Stomach (tissue), 9 donors: ENCODE measurements around the gene NTM. TPM values are rescaled to one million over a fixed set of nuclear protein-coding genes. Genes with fewer than 3 reads are reported as not detected.
A peak's percentile ranks its signal among the peaks of the same experiment; 100 is the strongest.

Experiments used
- DNase-seq, 2 donors: peaks; one replicate each; pipeline versions ENCODE4 v3.0.0 to v3.0.0-alpha.2; 2013 to 2019
- H3K27ac ChIP-seq, 5 donors: fragments of 200-600 bp in 4 of 5; sonication (generic) in 4 of 5; one replicate each; pipeline ENCODE4 v1.5.1; 2013 to 2019; ENCODE audit warnings: mild to moderate bottlenecking in 1 of 5, moderate library complexity in 1 of 5
- H3K27me3 ChIP-seq, 3 donors: fragments of 200-600 bp; sonication (generic); one replicate each; pipeline ENCODE4 v1.5.1; 2017 to 2019; ENCODE audit warnings: mixed run types in 1 of 3
- H3K36me3 ChIP-seq, 4 donors: fragments of 200-600 bp; sonication (generic); 1 replicate in 3 of 4; 2 replicates in 1 of 4; pipeline ENCODE4 v1.5.1; 2016 to 2019
- H3K4me1 ChIP-seq, 4 donors: fragments of 200-600 bp; sonication (generic); one replicate each; pipeline ENCODE4 v1.5.1; 2016 to 2019
- H3K4me3 ChIP-seq, 4 donors: fragments of 200-600 bp; sonication (generic) in 3 of 4; one replicate each; pipeline ENCODE4 v1.5.1; 2016 to 2019; ENCODE audit warnings: mild to moderate bottlenecking in 1 of 4
- H3K9me3 ChIP-seq, 4 donors: fragments of 200-600 bp; sonication (generic); one replicate each; pipeline ENCODE4 v1.5.1; 2016 to 2019
- EP300 ChIP-seq: sonication (generic); formaldehyde crosslinking; IDR thresholded peaks from one replicate; pipeline ENCODE4 v1.6.1; 2017; ENCODE audit warnings: antibody characterized with exemption
- POLR2A ChIP-seq, 4 donors: fragments of 450-650 bp; IDR thresholded peaks; one replicate each; pipeline ENCODE4 v1.6.1; 2016; ENCODE audit warnings: antibody characterized with exemption in 4 of 4, control low read depth in 2 of 4, mild to moderate bottlenecking in 1 of 4, moderate library complexity in 1 of 4
- POLR2AphosphoS5 ChIP-seq, 3 donors: sonication (generic); formaldehyde crosslinking; IDR thresholded peaks; one replicate each; pipeline ENCODE4 v1.6.1; 2016; ENCODE audit warnings: antibody characterized with exemption in 3 of 3
- WGBS, 5 donors: extraction: QIAGEN DNeasy Blood & Tissue Kit in 3 of 5; methylation state at CpG; one replicate each; pipeline versions ENCODE4 v1.1.5 to v1.1.7; 2013 to 2018; 5-methylcytosine and 5-hydroxymethylcytosine counted together
- intact Hi-C: fragments of 100-400 bp; cut with DNase I; formaldehyde crosslinking; loops from one replicate; pipeline ENCODE4 v1.15.1; 2023; ENCODE audit warnings: low total_unique reads
- polyA plus RNA-seq, 3 donors: library from polyadenylated mRNA; stranded (reverse); fragments of 200-250 nt; gene quantifications; one replicate each; pipeline ENCODE4 v1.2.3, GENCODE V29; 2013
- total RNA-seq, 5 donors: library from RNA; depleted of rRNA; stranded (reverse); fragments of >200 nt; gene quantifications; one replicate each; pipeline versions ENCODE4 v1.1.0 to v1.2.3, GENCODE V29; 2014 to 2016
- TF ChIP-seq, protein P1 (sequence below), 7 experiments: fragments of 450-650 bp in 4 of 7; fragments of 200-600 bp in 3 of 7; sonication (generic) in 3 of 7; IDR thresholded peaks; one replicate each; pipeline ENCODE4 v1.5.1; 2016 to 2019; ENCODE audit warnings: antibody characterized with exemption in 7 of 7, control low read depth in 2 of 7, mild to moderate bottlenecking in 1 of 7
- donor health status: healthy with polysubstance abuse.
- donor health status: Bipolar disorder and iron deficiency.
- donor health status: healthy.

The NTM gene
- total and polyA plus RNA-seq, 8 donors, result 0.50 to 8.4 (median 1.3) TPM; not detected in 3

GRCh38 chr11:131511794-131512193 is 141.4 kb downstream of the NTM start:
- intact Hi-C loops, result no loop called here
- 42 to 53% (median 48%) methylated on average over 9 of the region's 9 CpGs for WGBS, 5 donors
- H3K4me1 ChIP-seq, result peaks cover 0 to 12% (median 0%) of the 10 kb centered on the region in 4 donors
- TF ChIP-seq, protein P1, sequence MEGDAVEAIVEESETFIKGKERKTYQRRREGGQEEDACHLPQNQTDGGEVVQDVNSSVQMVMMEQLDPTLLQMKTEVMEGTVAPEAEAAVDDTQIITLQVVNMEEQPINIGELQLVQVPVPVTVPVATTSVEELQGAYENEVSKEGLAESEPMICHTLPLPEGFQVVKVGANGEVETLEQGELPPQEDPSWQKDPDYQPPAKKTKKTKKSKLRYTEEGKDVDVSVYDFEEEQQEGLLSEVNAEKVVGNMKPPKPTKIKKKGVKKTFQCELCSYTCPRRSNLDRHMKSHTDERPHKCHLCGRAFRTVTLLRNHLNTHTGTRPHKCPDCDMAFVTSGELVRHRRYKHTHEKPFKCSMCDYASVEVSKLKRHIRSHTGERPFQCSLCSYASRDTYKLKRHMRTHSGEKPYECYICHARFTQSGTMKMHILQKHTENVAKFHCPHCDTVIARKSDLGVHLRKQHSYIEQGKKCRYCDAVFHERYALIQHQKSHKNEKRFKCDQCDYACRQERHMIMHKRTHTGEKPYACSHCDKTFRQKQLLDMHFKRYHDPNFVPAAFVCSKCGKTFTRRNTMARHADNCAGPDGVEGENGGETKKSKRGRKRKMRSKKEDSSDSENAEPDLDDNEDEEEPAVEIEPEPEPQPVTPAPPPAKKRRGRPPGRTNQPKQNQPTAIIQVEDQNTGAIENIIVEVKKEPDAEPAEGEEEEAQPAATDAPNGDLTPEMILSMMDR (IDR thresholded peaks at IDR 0.05), result peak in 5 of 7 experiments; percentile 10 to 56 (median 27)
- no peak for TF ChIP-seq POLR2AphosphoS5 (IDR thresholded peaks at IDR 0.05)
- H3K27me3 ChIP-seq, result no peaks in the 10 kb centered on the region
- H3K4me3 ChIP-seq, result no peak overlapping the region
- peak; percentile 62 to 69 for DNase-seq
- H3K27ac ChIP-seq, result no peak overlapping the region
- H3K36me3 ChIP-seq, result no peaks in the 10 kb centered on the region
- H3K9me3 ChIP-seq, result no peaks in the 10 kb centered on the region

DNA sequence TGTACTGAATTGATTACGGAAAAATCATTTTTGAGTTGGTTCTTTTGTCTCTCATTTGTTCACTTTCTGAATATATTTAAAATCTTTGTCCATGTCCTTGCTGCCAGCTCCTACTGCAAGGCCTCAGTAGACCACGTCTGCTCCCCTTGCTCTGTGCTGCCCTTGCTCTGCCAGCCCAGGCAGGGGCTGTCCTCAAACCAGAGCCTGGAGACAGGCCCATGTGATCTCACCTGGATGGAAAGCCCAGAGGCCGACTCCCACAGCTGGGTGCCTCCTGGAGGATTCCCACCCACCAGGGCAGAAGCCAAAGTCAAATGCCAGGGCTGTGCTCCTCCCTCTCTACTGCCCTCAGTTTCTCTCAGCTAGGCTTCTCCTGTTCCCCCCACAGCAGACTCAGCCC is 141.8 kb downstream of the NTM start:
- Histone ChIP-seq H3K36me3 (no peaks in the 10 kb centered on the region), H3K4me3 (no peak overlapping the region), H3K4me1 (peaks cover 0 to 12% (median 0%) of the 10 kb centered on the region in 4 donors), H3K27me3 (no peaks in the 10 kb centered on the region), H3K9me3 (no peaks in the 10 kb centered on the region), H3K27ac (no peak overlapping the region)
- 66 to 78% (median 71%) methylated on average over 3 of the region's 3 CpGs for WGBS, 5 donors
- TF ChIP-seq, protein P1 (IDR thresholded peaks at IDR 0.05), result no peak
- TF ChIP-seq POLR2AphosphoS5 (IDR thresholded peaks at IDR 0.05) (no peak), EP300 (no peak), POLR2A (IDR thresholded peaks at IDR 0.05) (no peak)
- intact Hi-C loops, result no loop called here
- DNase-seq, result no peak

DNA sequence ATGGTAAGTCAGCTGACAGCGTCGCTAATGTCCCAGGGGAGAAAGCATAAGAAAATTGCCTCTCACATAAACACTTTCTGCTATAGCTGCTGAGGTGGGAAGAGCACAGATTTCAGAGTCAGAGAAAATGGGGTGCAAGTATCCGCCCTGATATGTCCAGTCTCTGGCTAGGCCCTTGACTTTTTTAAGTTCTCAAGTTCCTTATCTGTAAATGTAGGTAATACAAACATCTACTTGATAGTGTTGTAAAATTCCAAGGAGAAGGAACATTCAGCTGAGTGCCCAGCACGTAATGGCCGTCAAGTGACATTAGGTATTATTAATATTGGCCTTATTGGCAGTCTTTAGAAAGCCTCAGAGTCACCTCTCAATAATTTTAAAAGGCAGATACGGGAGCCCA is 143.6 kb downstream of the NTM start:
- Histone ChIP-seq H3K4me1 (peaks cover 0 to 12% (median 0%) of the 10 kb centered on the region in 4 donors), H3K27me3 (no peaks in the 10 kb centered on the region), H3K36me3 (no peaks in the 10 kb centered on the region), H3K4me3 (no peak overlapping the region), H3K9me3 (no peaks in the 10 kb centered on the region), H3K27ac (no peak overlapping the region)
- WGBS, 5 donors, result 42 to 64% (median 51%) methylated on average over 6 of the region's 6 CpGs
- TF ChIP-seq POLR2AphosphoS5 (IDR thresholded peaks at IDR 0.05) (no peak), POLR2A (IDR thresholded peaks at IDR 0.05) (no peak)
- TF ChIP-seq, protein P1 (IDR thresholded peaks at IDR 0.05), result no peak
- DNase-seq, result peak in 1 of 2 donors; percentile 21
- intact Hi-C loops, result no loop called here

DNA sequence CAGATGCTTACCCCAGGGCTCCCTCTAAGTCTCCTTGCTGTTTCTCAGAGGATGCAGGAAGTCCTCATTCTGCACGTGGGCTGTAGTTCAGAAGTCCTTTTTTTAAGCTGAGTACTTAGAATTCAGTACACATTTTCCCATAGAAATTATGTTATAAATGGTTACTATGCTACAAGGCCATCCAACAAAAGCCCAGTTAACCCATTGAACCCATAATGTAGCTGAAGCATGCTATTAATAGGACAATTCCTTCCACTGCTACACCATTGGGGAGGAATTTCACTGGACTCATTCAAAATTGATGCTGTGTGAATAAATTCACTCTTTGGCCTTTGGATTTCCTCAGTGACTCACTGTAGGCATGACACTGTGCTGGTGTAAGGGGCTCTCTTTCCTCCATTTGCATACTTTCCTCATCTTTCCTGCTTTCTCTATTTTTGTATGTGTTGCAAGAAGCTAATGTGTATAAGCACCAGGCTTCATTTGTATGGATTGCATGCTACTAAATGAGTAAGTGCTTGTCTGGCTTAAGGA is 148.0 kb downstream of the NTM start:
- intact Hi-C loops, result no loop called here
- no peak overlapping the region for H3K27ac ChIP-seq
- DNase-seq, result no peak
- peaks cover 0 to 12% (median 0%) of the 10 kb centered on the region in 4 donors for H3K4me1 ChIP-seq
- H3K4me3 ChIP-seq, result no peak overlapping the region
- H3K27me3 ChIP-seq, result no peaks in the 10 kb centered on the region
- H3K36me3 ChIP-seq, result no peaks in the 10 kb centered on the region
- H3K9me3 ChIP-seq, result no peaks in the 10 kb centered on the region
- TF ChIP-seq, protein P1 (IDR thresholded peaks at IDR 0.05), result no peak
- TF ChIP-seq POLR2A (IDR thresholded peaks at IDR 0.05), result no peak
- TF ChIP-seq EP300, result no peak
- no peak for TF ChIP-seq POLR2AphosphoS5 (IDR thresholded peaks at IDR 0.05)
- WGBS, 5 donors, result 41 to 50% (median 47%) methylated on average over 1 of the region's 1 CpG
